Naive thymus-derived CD8-positive, alpha-beta T cell (primary cell): ENCODE results near the gene MORC3. TPM values are rescaled to one million over a fixed set of nuclear protein-coding genes. Genes with fewer than 3 reads are reported as not detected.
"Not testable (repeated sequence)": the region's sequence is repeated elsewhere in the genome, so short reads cannot be mapped to it uniquely, and the experiment has no call there.

Experiments used
- ATAC-seq, 2 donors: fragments of 150-1000 bp; cut with Tn5 transposase in 1 of 2; sonication (Bioruptor Pico), chemical (Tn5 transposase) in 1 of 2; 1 replicate in 1 of 2; 2 replicates in 1 of 2; pipeline ENCODE4 v1.10.0; 2021; ENCODE audit warnings: mild to moderate bottlenecking in 2 of 2, moderate library complexity in 2 of 2
- POLR2A ChIA-PET: fragments of 350-600 bp; sonication (Branson Sonifier 250); formaldehyde crosslinking; loops from one replicate; lab custom pipeline; 2021; ENCODE audit warnings: antibody characterized with exemption; lab: Charles Lee
- DNase-seq, 10 donors: peaks; one replicate each; pipeline versions ENCODE4 v3.0.0 to v3.0.0-alpha.2; 2020 to 2022
- H3K27ac Mint-ChIP-seq, 10 donors: one replicate each; pipeline ENCODE4 v1.8.0; 2020 to 2022; ENCODE audit warnings: mild to moderate bottlenecking in 10 of 10, mixed read lengths in 10 of 10, moderate library complexity in 4 of 10, inconsistent platforms in 1 of 10
- H3K27me3 Mint-ChIP-seq, 5 donors: one replicate each; pipeline ENCODE4 v1.8.0; 2021 to 2022; ENCODE audit warnings: mixed read lengths in 5 of 5
- H3K36me3 Mint-ChIP-seq, 3 donors: one replicate each; pipeline ENCODE4 v1.8.0; 2020 to 2022; ENCODE audit warnings: mixed read lengths in 3 of 3, mild to moderate bottlenecking in 2 of 3, inconsistent platforms in 1 of 3
- H3K4me1 Mint-ChIP-seq, 4 donors: one replicate each; pipeline ENCODE4 v1.8.0; 2021 to 2022; ENCODE audit warnings: mixed read lengths in 4 of 4
- H3K4me3 Mint-ChIP-seq, 10 donors: one replicate each; pipeline ENCODE4 v1.8.0; 2020 to 2022; ENCODE audit warnings: mild to moderate bottlenecking in 10 of 10, mixed read lengths in 10 of 10, moderate library complexity in 6 of 10, inconsistent platforms in 1 of 10
- H3K9me3 Mint-ChIP-seq, 9 donors: one replicate each; pipeline ENCODE4 v1.8.0; 2020 to 2022; ENCODE audit warnings: mixed read lengths in 9 of 9, mild to moderate bottlenecking in 3 of 9, inconsistent platforms in 1 of 9, moderate library complexity in 1 of 9
- polyA plus RNA-seq, 3 donors: library from polyadenylated mRNA; unstranded; fragments of 300-500 nt; fragmentation: Illumina TruSeq; gene quantifications; one replicate each; pipeline ENCODE4 v1.2.3, GENCODE V29; 2021
- total RNA-seq, 8 experiments: library from RNA in 2 of 8; stranded (reverse) in 2 of 8; gene quantifications; one replicate each; pipeline ENCODE4 v1.2.3 and lab custom pipeline; 2021 to 2026

MORC3 gene
- total and polyA plus RNA-seq, 5 experiments from 2014 or later, result 21.6 to 93.6 (median 30.3) TPM

DNA sequence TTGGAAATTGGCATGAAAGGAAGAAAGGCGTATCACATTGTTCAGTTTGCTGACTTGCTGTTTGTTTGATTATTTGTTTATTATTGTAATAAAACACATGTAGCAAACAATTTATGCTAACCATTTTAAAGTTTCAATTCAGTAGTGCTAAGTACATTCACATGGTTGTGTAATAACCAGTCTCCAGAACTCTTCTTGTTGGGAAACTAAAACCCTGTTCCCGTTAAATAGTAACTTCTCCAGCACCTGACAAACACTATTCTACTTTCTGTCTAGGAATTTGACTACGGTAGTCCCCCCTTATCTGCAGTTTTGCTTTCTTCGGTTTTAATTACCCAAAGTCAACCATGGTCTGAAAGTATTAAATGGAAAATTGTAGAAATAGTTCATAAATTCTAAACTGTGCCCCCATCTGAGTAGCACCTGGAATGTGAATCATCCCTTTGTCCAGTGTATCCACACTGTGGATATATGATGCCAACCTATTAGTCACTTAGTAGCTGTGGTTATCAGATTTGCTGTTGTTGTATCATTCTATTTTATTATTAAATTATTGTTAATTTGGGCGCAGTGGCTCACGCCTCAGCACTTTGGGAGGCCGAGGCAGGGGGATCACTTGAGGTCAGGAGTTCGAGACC lies 5.5 kb downstream of the MORC3 start:
- Mint-ChIP-seq H3K27ac (peak overlapping the region in 3 of 10 donors; percentile 41 to 62 (median 58)), H3K4me3 (no peak overlapping the region), H3K27me3 (no peaks in the 10 kb centered on the region), H3K4me1 (peaks cover 28 to 70% (median 66%) of the 10 kb centered on the region in 4 donors), H3K9me3 (no peaks in the 10 kb centered on the region), H3K36me3 (peaks cover 7 to 44% (median 9%) of the 10 kb centered on the region in 3 donors)
- POLR2A ChIA-PET, result interaction anchor here (0.7 to 1.4 kb wide), 3 partner anchors 13 to 66 kb away, joined by 3 to 6 read pairs (median 3); no protein-coding TSS in a partner anchor
- no peak for DNase-seq
- ATAC-seq, result no peak

DNA sequence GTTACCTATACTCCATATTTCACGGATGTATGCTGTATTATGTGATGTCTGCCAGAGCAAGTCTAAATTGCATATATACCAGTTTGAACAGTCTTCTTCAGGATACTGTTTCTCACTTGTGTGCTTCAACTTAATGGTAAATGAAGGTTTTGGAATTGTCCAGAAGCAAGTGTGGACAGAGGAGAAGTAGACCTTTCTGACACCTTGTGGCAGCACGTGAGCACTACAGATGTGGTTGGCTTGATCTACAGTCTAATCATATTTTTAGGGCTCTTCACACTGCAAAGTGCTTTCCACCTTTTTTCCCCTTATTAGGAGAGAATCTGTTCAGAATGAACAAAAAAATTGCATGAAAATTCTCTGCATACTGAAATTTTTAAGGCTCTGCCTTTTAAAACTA lies 10.9 kb downstream of the MORC3 start:
- H3K27me3 Mint-ChIP-seq, result no peaks in the 10 kb centered on the region
- H3K27ac Mint-ChIP-seq, result peak overlapping the region; percentile 2 to 91 (median 84)
- peaks cover 19 to 70% (median 60%) of the 10 kb centered on the region in 4 donors for H3K4me1 Mint-ChIP-seq
- H3K4me3 Mint-ChIP-seq, result peak overlapping the region in 5 of 10 donors; percentile 3 to 42 (median 26)
- H3K36me3 Mint-ChIP-seq, result peaks cover 0 to 55% (median 1%) of the 10 kb centered on the region in 3 donors
- ATAC-seq, result peak; percentile 84 to 85
- H3K9me3 Mint-ChIP-seq, result no peaks in the 10 kb centered on the region
- peak in 9 of 10 donors; percentile 16 to 70 (median 48) for DNase-seq
- POLR2A ChIA-PET, result interaction anchor here (0.6 to 2.7 kb wide), 4 partner anchors 11 to 157 kb away, joined by 3 to 17 read pairs (median 5); partner anchors contain the start of gene MORC3

DNA sequence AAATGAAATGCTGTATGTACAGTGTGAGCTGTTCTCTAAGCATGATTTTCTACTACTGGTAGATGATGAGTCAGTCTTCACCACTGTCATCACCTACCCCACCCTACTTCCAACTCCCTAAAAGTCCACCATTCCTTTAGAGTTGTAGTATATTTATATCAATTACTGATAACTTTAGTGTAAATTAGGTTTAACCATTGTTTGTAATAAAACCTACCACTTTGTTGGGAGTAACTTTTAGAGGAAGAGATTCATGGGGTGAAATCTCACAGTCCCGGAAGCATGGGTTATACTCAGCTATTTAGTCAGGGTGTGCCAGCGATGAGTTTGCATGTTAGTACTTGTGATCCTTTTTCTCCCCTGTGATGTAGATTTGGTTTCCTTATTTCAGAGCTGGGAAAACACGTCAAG lies 17.1 kb downstream of the MORC3 start:
- Mint-ChIP-seq H3K27ac (peak overlapping the region in 2 of 10 donors; percentile 21 to 35), H3K9me3 (no peaks in the 10 kb centered on the region), H3K27me3 (no peaks in the 10 kb centered on the region), H3K4me3 (no peak overlapping the region), H3K36me3 (peaks cover 10 to 90% (median 12%) of the 10 kb centered on the region in 3 donors), H3K4me1 (peaks cover 4 to 31% (median 29%) of the 10 kb centered on the region in 4 donors)
- POLR2A ChIA-PET, result no interaction called here
- DNase-seq (no peak), ATAC-seq (no peak)

DNA sequence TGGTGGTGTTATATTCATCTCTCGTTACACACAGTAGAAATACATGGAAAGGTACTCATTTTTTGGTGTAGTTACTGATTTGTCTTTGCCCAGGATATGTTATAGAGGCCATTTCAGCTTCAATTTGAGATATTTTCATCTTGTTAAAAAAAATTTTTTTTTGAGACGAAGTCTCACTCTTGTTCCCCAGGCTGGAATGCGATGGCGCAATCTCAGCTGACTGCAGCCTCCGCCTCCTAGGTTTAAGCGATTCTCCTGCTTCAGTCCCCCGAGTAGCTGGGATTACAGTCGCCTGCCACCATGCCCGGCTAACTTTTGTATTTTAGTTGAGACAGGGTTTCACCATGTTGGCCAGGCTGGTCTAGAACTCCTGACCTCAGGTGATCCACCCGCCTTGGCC lies 19.0 kb downstream of the MORC3 start:
- peaks cover 10 to 94% (median 13%) of the 10 kb centered on the region in 3 donors for H3K36me3 Mint-ChIP-seq
- H3K4me1 Mint-ChIP-seq, result peaks cover 4 to 21% (median 17%) of the 10 kb centered on the region in 4 donors
- H3K27ac Mint-ChIP-seq, result peak overlapping the region in 3 of 10 donors; percentile 20 to 75 (median 21)
- no peaks in the 10 kb centered on the region for H3K9me3 Mint-ChIP-seq
- POLR2A ChIA-PET, result no interaction called here
- ATAC-seq, result no peak
- no peaks in the 10 kb centered on the region for H3K27me3 Mint-ChIP-seq
- H3K4me3 Mint-ChIP-seq, result no peak overlapping the region
- no peak for DNase-seq

DNA sequence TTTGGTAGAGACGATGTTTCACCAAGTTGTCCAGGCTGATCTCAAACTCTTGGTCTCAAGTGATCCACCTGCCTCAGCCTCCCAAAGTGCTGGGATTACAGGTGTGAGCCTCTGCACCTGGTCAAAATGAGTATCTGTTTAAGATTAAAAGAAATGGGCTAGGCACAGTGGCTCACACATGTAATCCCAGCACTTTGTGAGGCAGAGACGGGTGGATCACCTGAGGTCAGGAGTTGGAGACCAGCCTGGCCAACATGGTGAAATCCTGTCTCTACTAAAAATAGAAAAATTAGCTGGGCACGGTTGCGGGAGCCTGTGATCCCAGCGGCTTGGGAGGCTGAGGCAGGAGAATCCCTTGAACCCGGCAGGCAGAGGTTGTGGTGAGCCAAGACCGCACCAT lies 22.6 kb downstream of the MORC3 start:
- POLR2A ChIA-PET, result interaction anchor here (0.7 kb wide), 2 partner anchors 10 to 70 kb away, joined by 3 to 4 read pairs; no protein-coding TSS in a partner anchor
- H3K9me3 Mint-ChIP-seq, ATAC-seq: not testable (repeated sequence)

DNA sequence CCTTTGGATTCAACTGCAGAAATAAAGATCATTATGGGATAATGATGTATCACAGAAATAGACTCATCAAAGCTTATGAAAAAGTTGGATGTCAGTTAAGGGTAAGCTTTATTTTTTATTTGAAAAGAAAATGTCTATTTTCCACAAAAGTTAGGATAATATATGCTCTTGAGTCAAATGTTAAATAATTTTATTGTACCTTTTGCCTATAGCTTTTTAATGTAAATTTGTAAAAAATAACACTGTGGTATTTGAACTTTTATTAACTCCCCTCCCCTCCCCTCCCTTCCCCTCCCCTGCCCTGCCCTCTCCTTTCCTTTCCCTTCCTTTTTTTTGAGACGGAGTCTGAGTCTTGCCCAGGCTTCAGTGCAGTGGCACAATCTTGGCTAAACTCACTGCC lies 24.9 kb downstream of the MORC3 start:
- no peak for DNase-seq
- no peak overlapping the region for H3K27ac Mint-ChIP-seq
- H3K4me3 Mint-ChIP-seq, result no peak overlapping the region
- POLR2A ChIA-PET, result interaction anchor here (1.3 kb wide), 1 partner anchor 25 kb away, joined by 5 read pairs; the partner anchor contains the start of gene MORC3
- H3K9me3 Mint-ChIP-seq, result no peaks in the 10 kb centered on the region
- no peaks in the 10 kb centered on the region for H3K27me3 Mint-ChIP-seq
- peaks cover 3 to 6% (median 3%) of the 10 kb centered on the region in 4 donors for H3K4me1 Mint-ChIP-seq
- no peak for ATAC-seq
- peaks cover 0 to 92% (median 15%) of the 10 kb centered on the region in 3 donors for H3K36me3 Mint-ChIP-seq

More for the DNA sequence above, 22.6 kb downstream of the MORC3 start:
- H3K27ac Mint-ChIP-seq, DNase-seq, H3K4me3 Mint-ChIP-seq, H3K4me1 Mint-ChIP-seq, H3K27me3 Mint-ChIP-seq: not testable (repeated sequence)
- H3K36me3 Mint-ChIP-seq, result peaks cover 6 to 96% (median 15%) of the 10 kb centered on the region in 3 donors

DNA sequence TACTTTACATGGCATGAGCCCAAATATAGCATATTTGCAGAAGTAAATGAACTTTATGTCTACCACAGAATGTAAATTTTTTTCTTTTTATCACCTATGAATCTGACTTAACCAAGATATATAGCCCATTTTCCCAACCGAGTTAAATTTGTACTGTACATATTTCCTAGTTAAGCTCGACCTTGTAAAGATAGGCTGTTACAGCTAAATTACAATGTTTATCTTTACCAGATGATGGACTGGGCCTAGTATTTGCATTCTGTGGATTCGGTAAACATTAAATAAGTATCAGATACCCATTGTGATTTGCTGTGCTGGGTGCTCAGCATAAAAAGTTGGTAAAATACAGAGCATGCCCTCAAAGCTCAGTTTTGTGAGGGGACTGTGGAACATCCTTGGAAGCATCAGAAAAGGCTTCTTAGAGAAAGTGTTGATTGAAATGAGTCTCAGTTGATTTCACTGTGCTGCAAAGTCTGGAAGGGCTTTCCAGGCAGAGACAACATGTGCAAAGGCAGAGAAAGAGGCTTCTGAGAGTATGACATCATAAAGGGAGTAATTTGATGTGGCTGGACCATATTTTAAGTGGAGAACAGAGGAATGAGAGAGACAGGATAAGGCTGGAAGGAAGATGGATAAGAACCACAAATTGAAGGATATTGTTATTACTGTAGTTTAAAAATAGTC lies 27.4 kb downstream of the MORC3 start:
- H3K27me3 Mint-ChIP-seq, result no peaks in the 10 kb centered on the region
- peaks cover 3 to 12% (median 6%) of the 10 kb centered on the region in 4 donors for H3K4me1 Mint-ChIP-seq
- H3K27ac Mint-ChIP-seq, result peak overlapping the region in 6 of 10 donors; percentile 2 to 64 (median 50)
- ATAC-seq (no peak), DNase-seq (no peak)
- no peaks in the 10 kb centered on the region for H3K9me3 Mint-ChIP-seq
- no peak overlapping the region for H3K4me3 Mint-ChIP-seq
- peaks cover 0 to 90% (median 21%) of the 10 kb centered on the region in 3 donors for H3K36me3 Mint-ChIP-seq
- POLR2A ChIA-PET, result interaction anchor here (1.2 kb wide), 1 partner anchor 25 kb away, joined by 4 read pairs; no protein-coding TSS in a partner anchor

DNA sequence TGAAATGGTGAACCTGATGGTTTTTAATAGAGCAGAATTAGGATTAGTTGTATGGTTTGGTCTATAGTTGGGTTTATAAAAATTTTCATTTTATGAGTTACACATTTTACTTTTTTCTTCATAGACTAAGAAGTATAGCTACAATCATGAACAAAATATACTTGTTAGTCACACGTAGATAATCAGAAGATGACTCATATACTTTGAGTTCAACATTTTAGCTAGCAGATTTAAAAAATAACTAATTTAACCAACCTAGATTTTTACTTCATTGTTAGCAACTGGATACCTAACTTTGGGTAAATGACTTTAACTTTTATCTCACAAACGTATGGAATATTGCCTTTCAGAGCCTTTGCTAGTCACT lies 27.9 kb downstream of the MORC3 start:
- peaks cover 0 to 90% (median 21%) of the 10 kb centered on the region in 3 donors for H3K36me3 Mint-ChIP-seq
- H3K4me3 Mint-ChIP-seq, result no peak overlapping the region
- ATAC-seq, result no peak
- H3K9me3 Mint-ChIP-seq, result no peaks in the 10 kb centered on the region
- H3K4me1 Mint-ChIP-seq, result peaks cover 3 to 12% (median 6%) of the 10 kb centered on the region in 4 donors
- POLR2A ChIA-PET, result no interaction called here
- DNase-seq, result no peak
- H3K27me3 Mint-ChIP-seq, result no peaks in the 10 kb centered on the region
- peak overlapping the region in 4 of 10 donors; percentile 2 to 64 (median 33) for H3K27ac Mint-ChIP-seq

DNA sequence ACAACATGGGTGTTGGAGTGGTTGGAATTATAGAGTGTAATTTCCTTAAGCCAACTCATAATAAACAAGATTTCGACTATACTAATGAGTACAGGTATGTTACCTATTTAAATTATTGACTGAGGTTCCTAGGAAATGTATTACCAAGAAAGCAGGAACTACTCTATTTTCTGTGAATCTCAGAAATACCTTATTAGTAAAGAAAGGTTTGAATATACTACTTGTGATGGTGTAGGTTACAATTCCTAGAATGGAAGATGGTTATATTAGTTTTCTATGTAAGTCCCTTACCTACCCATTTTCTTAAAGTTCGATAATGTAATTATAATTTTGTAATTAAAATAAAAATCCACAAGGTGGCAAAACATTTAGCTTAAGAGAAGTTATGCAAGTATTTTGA lies 29.3 kb downstream of the MORC3 start:
- Mint-ChIP-seq H3K9me3 (no peaks in the 10 kb centered on the region), H3K36me3 (peaks cover 0 to 84% (median 19%) of the 10 kb centered on the region in 3 donors), H3K27ac (no peak overlapping the region), H3K4me3 (no peak overlapping the region), H3K4me1 (peaks cover 3 to 12% (median 6%) of the 10 kb centered on the region in 4 donors), H3K27me3 (no peaks in the 10 kb centered on the region)
- ATAC-seq, result no peak
- DNase-seq, result no peak
- POLR2A ChIA-PET, result no interaction called here

DNA sequence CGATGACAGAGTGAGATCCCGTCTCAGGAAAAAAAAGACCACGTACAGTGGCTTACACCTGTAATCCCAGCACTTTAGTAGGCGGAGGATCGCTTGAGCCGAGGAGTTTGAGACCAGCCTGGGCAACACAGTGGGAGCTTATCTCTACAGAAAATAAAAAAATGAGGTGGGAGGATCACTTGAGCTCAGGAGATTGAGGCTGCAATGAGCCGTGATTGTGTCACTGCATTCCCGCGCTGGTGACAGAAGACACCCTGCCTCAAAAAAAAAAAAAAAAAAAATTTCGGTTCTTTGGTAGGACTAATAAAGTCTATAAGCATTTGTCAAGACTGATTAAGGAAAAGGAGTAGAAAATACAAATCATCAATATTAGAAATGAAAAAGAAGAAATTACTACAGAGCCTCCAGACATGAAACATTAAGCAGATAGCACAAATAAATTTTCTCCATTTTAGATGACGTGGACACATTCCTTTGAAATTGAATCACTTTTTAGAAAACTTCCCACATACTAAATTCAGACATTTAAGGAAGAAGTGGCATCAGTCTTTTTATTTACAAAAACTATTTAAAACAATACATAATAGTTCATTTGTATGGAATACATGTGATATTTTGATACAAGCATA lies 30.4 kb downstream of the MORC3 start:
- POLR2A ChIA-PET, result no interaction called here
- peaks cover 6 to 84% (median 19%) of the 10 kb centered on the region in 3 donors for H3K36me3 Mint-ChIP-seq

DNA sequence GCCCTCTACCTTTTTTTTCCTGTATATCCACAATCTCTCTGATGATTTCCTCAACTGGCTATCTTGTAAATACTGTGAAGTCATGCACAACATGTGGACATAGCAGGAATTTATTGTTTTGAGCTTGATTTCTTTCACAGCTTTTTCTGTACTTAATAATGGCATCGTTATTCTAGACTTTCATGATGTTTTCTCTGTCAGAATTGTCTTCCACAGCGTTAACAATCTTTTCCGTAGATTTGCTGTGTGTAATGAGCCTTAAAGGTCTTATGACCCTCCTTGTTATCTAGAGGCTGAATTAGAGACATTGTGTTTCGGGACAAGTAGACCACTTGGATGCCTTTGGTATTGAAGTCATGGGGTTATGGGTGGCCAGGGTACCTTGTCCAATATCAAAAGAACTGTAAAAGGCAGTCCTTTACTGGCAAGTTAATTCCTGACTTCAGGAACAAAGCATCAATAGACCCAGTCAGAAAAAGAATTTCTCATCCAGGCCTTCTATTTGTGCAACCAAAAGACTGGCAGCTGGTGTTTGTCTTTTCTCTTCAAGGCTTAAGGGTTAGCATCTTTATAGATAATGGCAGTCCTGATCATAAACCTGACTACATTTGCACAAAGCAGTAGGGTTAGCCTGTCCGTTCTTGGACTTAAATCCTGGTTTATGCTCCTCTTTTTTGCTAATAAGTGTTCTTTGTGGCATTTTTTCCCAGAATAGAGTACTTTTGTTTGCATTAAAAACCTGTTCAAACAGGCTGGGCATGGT lies 35.1 kb downstream of the MORC3 start:
- no peak for DNase-seq
- Mint-ChIP-seq H3K4me3 (no peak overlapping the region), H3K27me3 (no peaks in the 10 kb centered on the region), H3K4me1 (peaks cover 5 to 15% (median 9%) of the 10 kb centered on the region in 4 donors), H3K36me3 (peaks cover 6 to 73% (median 15%) of the 10 kb centered on the region in 3 donors), H3K9me3 (no peaks in the 10 kb centered on the region), H3K27ac (peak overlapping the region in 6 of 10 donors; percentile 22 to 79 (median 42))
- POLR2A ChIA-PET, result interaction anchor here (0.6 kb wide), 1 partner anchor 84 kb away, joined by 3 read pairs; no protein-coding TSS in a partner anchor
- no peak for ATAC-seq

More for the DNA sequence above, 30.4 kb downstream of the MORC3 start:
- Mint-ChIP-seq H3K4me3 (no peak overlapping the region), H3K27ac (peak overlapping the region in 3 of 10 donors; percentile 19 to 37 (median 32)), H3K27me3 (no peaks in the 10 kb centered on the region), H3K4me1 (peaks cover 8 to 21% (median 12%) of the 10 kb centered on the region in 4 donors), H3K9me3 (no peaks in the 10 kb centered on the region)
- ATAC-seq (no peak), DNase-seq (no peak)
